HG03039 (cell line): ENCODE results near the gene ATP1A3.
"Not testable (repeated sequence)": the region's sequence is repeated elsewhere in the genome, so short reads cannot be mapped to it uniquely, and the experiment has no call there.

Source experiments
- ATAC-seq: cut with Tn5 transposase; IDR thresholded peaks from one replicate; pipeline ENCODE4 v1.9.1; 2021; ENCODE audit warnings: mild to moderate bottlenecking, moderate library complexity; ENCODE audit not compliant: unreplicated experiment

ATP1A3 gene

GRCh38 chr19:42012747-42013146 lies 18.7 kb upstream of the ATP1A3 start:
- ATAC-seq: not testable (repeated sequence)

GRCh38 chr19:42010245-42011126 lies 16.5 kb upstream of the ATP1A3 start:
- no peak for ATAC-seq

- ATAC-seq: no peak
These were observed 12.5 kb upstream of the ATP1A3 start for GRCh38 chr19:42006569-42006968.

GRCh38 chr19:42005504-42005903 lies 11.5 kb upstream of the ATP1A3 start:
- ATAC-seq: no peak

- no peak for ATAC-seq
These were observed 9.7 kb upstream of the ATP1A3 start for GRCh38 chr19:42003506-42004294.

- no peak for ATAC-seq
These were observed 5.8 kb upstream of the ATP1A3 start for GRCh38 chr19:41999878-42000208.

GRCh38 chr19:41999071-41999877 lies 5.2 kb upstream of the ATP1A3 start:
- no peak for ATAC-seq

- ATAC-seq: no peak
These were observed 4.4 kb upstream of the ATP1A3 start for GRCh38 chr19:41998246-41999020.

- ATAC-seq: no peak
These were observed 3.8 kb upstream of the ATP1A3 start for GRCh38 chr19:41997851-41998229.

GRCh38 chr19:41997121-41997850 lies 3.3 kb upstream of the ATP1A3 start:
- ATAC-seq: no peak

GRCh38 chr19:41995959-41996797 lies 2.1 kb upstream of the ATP1A3 start:
- no peak for ATAC-seq

- ATAC-seq: no peak
These were observed 1.2 kb upstream of the ATP1A3 start for GRCh38 chr19:41994994-41995958.

- no peak for ATAC-seq
These were observed 516 bp upstream of the ATP1A3 start for GRCh38 chr19:41994521-41994971.

- not testable (repeated sequence) for ATAC-seq
These were observed 2.0 kb downstream of the ATP1A3 start for GRCh38 chr19:41991925-41992569.

GRCh38 chr19:41991025-41991424 lies 3.0 kb downstream of the ATP1A3 start:
- ATAC-seq: no peak

- ATAC-seq: no peak
These were observed 3.4 kb downstream of the ATP1A3 start for GRCh38 chr19:41990615-41991014.

GRCh38 chr19:41990028-41990427 lies 4.0 kb downstream of the ATP1A3 start:
- ATAC-seq: no peak
